SK-N-MC (cell line): Measurements from ENCODE around the gene SHC4.

Experiments
- EZH2 ChIP-seq: fragments of 200-600 bp; sonication (generic); IDR thresholded peaks from one replicate; pipeline ENCODE4 v1.6.1; 2017; ENCODE audit warnings: antibody characterized with exemption
- FOXP2 ChIP-seq: optimal IDR thresholded peaks from 2 replicates; pipeline ENCODE3; 2011; ENCODE audit warnings: mild to moderate bottlenecking, moderate library complexity; ENCODE audit not compliant: insufficient read depth; ENCODE audit errors: extremely low read length, control extremely low read depth
- POLR2AphosphoS5 ChIP-seq: IDR thresholded peaks from 2 replicates; pipeline ENCODE4 v1.6.1; 2012; ENCODE audit warnings: mild to moderate bottlenecking, low read depth, low read length, borderline replicate concordance

DNA sequence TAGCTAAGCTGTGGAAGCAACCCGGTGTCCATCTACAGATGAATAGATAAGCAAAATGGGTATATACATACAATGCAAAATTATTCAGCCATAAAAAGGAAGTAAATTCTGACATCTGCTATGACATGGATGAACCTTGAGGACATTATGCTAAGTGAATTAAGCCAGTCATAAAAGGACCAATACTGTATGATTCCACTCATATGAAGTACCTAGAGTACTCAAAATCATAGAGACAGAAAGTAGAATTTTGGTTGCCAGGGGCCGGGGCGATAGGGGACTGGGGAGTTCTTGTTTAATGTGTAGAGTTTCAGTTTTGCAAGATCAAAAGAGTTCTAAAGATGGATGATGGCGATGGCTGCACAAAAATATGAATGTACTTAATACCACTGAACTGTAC is 75.5 kb downstream of the SHC4 start:
- TF ChIP-seq POLR2AphosphoS5 (no peak), EZH2 (no peak), FOXP2 (no peak)
